GM10847 (cell line): Measurements from ENCODE around the gene PTPRB.

Experiments
- POLR2A ChIP-seq: IDR thresholded peaks from 2 replicates; pipeline ENCODE4 v1.6.1; 2011; ENCODE audit not compliant: insufficient read length; ENCODE audit errors: extremely low read depth

PTPRB gene

DNA sequence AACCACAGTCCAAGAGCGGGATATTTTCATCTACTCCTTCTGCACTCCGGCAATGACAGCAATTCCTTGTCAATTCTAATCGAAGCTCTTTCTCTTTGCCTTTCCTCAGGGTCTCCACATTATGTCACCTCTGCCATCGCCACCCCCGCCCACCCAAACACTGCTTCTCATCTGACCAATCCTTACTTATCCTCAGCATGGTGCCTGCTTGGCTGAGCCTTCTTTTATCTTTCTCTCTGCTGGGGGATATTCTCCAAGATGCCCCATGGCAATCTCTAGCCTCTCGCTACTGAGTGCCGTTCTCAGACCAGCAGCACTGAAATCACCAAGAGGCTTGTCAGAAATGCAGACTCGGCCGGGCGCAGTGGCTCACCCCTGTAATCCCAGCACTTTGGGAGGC is 100.6 kb downstream of the PTPRB start:
- TF ChIP-seq POLR2A: no peak

DNA sequence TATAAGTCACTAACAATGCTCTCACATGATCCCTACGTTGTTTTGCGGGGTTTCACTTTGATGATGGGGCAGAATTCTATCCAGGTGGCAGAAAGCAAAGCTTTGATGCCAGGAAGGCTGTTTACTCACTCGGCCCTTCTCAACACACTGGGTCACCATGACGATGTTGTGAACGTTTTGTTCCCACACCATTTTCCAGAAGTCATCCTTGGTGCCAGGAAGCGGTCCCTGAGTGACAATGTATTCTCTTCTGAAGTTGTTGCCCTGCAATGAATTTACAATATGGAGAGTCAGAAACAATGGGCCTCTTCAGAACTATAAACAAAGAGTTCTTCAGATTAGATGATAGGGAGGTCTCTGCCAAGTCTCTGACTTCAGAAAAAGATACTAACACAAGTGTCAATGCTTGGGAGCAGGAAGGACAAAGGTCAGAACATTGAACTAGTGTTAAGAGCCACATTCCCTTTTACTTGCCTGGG is 101.3 kb downstream of the PTPRB start:
- TF ChIP-seq POLR2A: no peak

DNA sequence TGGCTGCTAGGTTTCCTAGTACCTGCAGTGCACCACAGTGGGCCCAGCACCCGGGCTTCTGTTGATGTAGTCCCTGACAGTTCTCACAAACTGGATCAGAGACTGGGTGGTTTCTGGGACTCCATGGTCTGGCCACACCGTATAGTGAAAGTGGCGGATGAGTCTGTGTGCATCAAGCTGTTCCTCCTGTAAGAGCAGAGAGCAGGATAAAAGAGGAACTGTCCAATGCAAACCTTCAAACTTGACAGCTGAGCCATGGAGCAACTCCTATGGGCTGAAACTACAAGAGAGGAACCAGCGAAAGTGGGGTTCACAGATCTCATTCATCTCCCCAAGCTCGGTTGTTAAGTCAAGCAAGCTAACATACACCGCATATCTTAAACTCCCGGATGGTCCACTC is 102.8 kb downstream of the PTPRB start:
- TF ChIP-seq POLR2A: no peak

DNA sequence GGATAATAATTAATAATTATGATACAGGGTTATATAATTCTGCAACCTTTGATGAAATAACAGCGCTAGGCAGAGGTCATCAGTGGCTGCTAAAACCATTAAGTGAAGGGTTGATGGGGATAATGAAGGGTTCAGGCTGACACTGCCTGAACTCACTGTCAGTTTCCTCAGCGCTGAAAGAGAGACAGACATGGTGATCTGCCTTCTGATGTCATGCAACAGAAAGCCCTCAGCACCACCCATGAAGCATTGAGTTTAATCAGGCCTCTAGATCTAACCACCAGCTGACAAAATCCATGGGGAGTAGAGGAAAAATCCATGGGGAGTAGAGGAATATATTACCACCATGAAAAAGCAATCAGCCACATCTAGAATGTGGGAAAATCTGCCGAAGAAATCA is 107.6 kb downstream of the PTPRB start:
- no peak for TF ChIP-seq POLR2A

DNA sequence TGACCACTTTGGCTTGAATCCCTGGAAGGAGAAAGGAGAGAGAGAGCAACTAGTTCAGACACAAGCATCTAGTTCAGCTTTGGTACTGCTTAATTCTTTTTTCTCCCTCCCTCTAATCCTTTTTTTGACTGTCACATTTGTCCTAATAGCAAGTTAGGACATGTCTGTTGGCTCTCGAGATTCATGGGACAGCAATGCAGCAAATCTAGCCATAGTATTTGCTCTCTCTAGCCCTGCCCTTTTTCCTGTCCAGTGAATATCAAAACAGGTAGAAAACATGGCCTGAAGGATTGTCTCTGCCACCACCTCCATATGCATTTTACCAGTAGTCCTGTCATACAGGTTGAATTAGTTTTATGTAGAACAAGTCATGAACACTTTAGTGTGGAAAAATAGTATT is 116.4 kb downstream of the PTPRB start:
- TF ChIP-seq POLR2A: no peak

DNA sequence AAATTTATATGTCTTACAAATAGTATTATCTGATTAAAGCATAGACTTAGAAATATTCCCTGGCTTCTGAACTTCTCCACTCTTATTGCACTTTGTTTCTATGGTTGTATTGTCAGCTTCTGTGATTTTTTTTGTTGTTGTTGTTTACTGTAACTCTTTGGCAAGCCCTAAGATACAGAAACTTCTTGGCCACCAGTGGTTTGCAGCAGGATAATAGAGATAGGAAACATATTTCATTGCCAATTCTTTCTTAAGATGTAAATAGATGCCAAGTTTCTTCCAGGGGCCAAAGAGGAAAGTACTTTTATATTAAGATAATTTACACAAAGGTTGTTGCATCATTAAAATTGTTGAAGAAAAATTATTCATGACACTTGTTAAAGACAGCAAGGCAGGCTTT is 123.8 kb downstream of the PTPRB start:
- no peak for TF ChIP-seq POLR2A

DNA sequence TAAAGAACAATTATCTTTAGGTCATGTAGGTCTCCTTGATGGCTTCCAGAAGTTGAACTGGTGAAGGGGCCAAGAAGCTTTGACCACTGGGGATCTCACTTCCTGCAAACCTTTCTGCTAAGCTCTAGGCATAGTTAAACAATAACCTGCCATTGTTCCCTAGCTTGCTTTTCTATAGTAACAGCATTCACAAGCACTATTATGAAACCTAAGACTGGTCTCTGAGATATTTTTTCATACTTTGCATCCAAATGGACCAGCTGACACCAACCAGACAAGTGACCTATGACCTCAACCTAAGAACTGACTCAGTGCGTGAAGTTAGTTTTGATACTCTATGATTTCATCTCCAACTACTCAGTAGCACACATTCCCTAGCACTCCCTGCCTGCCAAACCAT is 129.1 kb downstream of the PTPRB start:
- no peak for TF ChIP-seq POLR2A

DNA sequence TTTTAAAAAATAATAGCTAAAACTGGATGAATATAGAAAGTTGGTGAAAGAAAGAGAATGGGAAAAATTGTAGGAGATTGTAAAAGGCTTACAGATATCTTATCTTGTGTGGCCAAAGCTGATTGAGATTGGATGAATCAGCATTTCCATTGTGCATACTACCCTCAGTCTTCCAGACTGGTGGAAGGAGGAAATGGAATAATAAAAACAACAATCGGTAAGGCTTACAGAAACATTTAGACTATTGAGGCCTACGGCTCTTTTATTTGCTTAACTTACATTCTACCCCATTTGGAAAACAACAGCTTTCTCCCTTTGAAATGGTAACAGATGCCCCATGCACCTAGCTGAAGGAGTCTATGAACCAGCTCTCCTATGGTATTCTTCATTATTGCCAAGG is 129.8 kb downstream of the PTPRB start:
- no peak for TF ChIP-seq POLR2A

DNA sequence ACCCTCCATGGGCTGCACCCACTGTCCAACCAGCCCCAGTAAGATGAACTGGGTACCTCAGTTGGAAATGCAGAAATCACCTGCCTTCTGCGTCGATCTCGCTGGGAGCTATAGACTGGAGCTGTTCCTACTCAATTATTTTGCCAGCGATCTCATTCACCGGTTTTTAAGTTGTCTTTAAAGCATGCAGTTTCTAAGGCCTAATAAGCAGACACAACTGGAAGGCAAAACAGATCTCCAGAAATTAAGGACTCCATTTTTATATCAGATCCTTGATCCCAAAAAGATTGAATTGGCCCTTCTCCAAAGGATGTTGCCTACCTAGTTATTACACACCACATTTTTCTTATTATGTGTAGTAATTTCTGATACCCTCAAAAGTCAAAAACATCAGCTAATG is 139.7 kb downstream of the PTPRB start:
- no peak for TF ChIP-seq POLR2A

DNA sequence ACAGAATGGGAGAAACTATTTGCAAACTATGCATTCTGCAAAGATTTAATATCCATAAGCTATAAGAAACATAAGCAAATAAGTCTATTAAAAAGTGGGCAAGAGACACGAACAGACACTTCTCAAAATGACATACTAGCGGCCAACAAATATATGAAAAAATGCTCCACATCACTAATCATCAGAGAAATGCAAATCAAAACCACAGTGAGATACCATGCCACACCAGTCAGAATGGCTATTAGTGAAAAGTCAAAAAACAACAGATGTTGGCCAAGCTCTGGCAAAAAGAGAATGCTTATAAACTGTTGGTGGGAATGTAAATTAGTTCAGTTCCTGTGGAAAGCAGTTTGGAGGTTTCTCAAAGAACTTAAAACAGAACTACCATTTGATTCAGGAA is 149.8 kb downstream of the PTPRB start:
- TF ChIP-seq POLR2A: no peak

DNA sequence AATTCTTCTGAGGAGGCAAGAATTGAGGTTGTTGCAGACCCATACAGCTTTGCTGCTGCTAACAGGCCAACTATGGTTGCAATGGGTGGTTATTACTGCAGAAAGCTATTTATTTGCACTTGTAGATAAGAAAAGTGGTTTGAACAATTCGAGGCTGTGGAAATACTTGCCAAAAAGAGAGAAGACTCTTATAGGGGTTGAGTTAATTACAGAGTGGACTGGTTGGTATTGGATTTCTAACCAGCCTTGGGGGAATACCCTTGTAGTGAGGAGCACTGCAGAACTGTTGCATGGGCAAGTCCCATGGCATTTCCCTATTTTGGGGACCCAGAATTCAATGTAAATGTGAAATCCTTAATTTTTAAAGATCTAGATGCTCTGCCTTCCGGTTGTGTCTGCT is 150.6 kb downstream of the PTPRB start:
- no peak for TF ChIP-seq POLR2A

DNA sequence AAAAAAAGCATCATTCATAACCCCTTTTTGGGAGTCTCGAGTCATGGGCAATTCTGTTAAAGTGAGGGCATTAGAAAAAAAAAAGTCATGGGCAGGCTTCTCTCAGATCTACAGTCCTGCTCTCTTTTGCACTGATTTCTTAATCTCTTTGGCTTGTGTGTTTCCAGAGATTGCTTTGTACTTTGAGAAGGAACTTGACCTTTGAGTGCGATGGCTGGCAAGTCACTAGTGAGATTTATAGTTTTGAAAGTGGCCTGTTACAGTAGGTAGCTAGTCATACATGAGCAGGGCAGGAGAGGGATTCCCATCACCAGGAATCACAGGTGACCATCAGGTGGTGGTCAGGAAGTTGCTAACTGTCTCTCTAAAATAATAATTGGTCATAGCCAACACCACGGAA is 151.5 kb downstream of the PTPRB start:
- no peak for TF ChIP-seq POLR2A

DNA sequence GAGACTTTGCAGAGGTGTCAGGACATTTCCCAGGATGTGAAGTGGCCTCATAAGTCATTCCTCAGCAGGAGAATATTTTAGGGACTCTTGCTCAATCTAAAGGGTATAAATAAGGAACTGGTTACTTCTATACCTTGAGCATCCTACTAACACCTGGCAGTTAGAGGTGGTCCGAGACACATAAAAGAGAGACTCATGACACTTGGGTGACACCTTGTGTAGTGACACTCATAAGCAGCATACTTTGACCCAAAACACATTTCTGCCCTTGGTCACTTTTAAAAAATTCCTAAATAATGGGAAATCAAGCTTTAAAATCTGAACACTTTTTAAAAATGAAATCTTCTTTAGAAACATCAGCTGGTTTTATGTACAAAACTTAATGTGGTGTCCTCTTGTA is 152.8 kb downstream of the PTPRB start:
- TF ChIP-seq POLR2A: no peak

DNA sequence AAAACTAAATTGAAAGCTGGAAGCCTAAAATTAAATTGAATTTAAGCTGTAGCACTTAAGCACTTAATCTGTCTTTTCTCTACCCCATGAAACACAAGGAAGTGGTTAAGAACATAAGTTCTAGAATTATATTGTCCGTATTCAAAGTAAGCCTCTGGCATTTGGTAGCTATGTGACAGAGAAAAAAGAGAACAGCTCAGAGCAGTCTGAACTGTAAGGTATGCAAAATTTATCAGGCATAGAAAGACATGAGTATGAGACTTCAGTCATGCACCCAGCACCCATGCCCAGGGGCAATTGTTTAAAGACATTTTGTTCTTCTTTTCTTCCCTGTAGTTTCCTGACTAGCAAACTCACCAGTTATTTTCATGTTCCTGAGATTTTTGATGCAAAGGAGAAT is 154.5 kb downstream of the PTPRB start:
- no peak for TF ChIP-seq POLR2A

DNA sequence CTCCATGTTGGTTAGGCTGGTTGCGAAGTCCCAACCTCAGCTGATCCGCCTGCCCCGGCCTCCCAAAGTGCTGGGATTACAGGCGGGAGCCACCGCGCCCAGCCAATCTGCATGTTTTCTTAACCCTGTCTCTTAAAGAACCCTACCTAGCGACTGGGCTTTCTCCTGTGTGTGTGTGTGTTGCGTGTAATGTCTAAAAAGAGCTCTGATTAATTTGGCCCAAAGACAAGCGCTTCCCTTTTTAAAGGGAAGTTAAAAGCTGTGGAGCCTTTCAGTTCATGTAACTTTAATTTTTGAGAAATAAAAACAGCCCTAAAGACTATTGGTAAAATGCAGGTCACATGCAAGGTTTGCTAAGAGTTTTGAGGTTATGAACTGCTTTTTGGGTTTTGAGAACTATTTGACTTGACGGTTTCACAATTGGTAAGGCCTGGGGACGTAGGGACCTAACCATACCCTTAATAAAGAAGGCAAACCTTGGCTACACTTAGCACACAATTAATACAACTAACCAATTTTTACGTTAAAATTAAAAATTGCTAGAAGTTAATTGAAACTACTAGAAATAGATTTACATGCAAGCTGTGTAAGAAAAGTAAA is 167.9 kb downstream of the PTPRB start:
- TF ChIP-seq POLR2A: no peak

DNA sequence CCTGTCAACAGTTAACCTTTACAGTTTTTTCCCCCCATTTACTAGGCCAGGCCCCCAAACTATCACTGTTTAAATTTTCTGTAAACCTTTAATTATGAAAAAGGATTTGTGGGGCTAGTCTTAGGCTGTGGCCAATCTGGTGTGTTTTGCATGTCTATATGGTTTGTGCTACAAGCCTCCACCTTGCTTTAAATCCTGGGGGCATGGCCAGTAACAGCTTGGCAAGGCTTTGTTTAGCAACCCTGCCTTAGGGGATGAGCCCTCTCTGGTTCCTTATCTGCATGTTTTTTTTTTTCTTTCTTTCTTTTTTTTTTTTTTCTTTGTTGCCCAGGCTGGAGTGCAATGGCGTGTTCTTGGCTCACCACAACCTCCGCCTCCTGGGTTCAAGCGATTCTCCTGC is 168.5 kb downstream of the PTPRB start:
- TF ChIP-seq POLR2A: no peak

DNA sequence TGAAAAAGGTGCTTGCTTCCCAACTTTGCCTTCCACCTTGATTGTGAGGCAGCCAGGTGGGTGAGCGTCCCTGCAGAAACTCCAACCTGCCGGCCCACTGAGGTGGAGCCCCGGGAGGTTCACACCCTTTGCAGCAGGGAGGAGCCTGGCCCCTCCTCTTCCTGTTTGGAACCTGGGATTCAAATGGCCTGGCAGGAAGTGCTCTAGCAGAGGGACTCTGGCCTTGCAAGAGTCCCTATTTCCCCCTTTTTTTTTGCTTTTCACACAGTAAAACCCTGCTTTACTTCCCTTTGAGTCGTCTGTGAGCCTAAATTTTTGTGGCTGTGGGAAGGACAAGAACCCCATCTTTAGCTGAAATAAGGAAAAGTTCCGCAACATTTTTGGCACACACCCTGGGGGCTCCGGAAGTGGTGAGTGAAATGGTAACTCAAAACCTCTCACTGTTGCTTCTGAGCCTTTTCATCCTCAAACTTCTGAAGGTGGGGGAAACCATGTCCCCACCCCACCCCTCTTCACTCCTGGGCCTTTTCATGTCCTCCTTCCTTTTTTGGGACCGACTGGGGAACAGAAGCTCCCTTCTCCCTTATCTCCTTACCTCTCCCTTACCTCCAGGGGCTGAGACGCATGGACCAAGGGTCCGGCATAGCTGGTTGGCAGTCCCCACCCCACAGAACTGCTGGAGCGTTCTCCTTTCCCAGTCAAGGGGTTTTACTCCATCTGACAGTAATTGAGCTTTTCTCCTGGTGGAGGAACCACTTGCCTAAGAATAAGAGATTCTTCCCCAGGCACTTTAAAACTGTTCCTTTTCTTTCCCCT is 169.1 kb downstream of the PTPRB start:
- no peak for TF ChIP-seq POLR2A
